ENCODE data around the gene RGS14. TPM values are rescaled to one million over a fixed set of nuclear protein-coding genes. Genes with fewer than 3 reads are reported as not detected.

The RGS14 gene
- total RNA-seq, 1 experiment from 2014 or later, result 11.9 TPM

DNA sequence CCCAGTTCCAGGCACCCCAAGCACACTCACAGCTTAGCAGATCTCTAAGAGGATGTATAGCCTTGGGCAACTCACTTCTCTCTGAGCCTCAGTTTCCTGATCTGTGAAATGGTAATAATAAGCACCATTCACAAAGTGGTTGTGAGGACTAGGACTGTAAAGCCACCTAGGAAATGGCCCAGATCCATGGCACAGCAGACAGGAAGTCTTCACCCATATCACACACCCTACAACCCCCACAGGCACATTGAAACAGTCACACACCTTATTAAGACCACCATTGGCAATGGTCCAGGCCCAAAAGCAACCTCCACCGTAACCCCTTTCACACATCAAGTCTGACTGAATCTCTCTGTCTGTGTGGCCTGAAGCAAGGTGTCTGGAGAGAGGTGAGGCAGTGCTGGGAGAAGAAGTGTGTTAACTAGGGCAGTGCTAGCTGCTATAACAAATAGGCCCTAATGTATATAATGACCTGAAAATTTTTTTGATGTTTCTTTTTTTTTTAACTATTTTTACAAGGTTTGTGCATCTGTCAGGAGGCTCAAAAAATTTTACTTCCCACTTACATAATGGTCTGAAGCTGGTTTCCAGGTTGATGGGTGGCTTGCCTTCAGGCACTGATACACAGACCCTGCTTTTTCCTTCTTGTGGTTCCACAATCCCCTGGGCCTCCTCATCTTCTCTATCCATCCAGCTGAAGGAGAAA lies 2.4 kb upstream of the RGS14 start:
- Histone ChIP-seq H3K4me2 (no peak overlapping the region), H3F3A (ENCODE audit: insufficient read depth, low read depth) (0 out of 2 replicates have a peak, but pooled peaks cover 3% of the 10 kb centered on the region), H3K4me3 (no peak overlapping the region), H3K27me3 (ENCODE audit: insufficient read depth, low read depth) (peaks cover 14% of the 10 kb centered on the region; the same call in 1 of the 2 replicates), H3K9me3 (ENCODE audit: insufficient read depth, low read depth) (no peaks in the 10 kb centered on the region), H3K27ac (no peak overlapping the region), H4K20me1 (ENCODE audit: insufficient read depth) (no peaks in the 10 kb centered on the region), H3K36me3 (ENCODE audit: low read depth) (no peaks in the 10 kb centered on the region), H2AFZ (no peak overlapping the region), H3K79me2 (ENCODE audit: low read depth) (peaks cover 10% of the 10 kb centered on the region), H3K9me2 (ENCODE audit: insufficient read depth) (no peaks in the 10 kb centered on the region), H3K4me1 (replicated peaks; ENCODE audit: insufficient read depth) (peaks cover 7% of the 10 kb centered on the region)
- TF ChIP-seq CTCF (conservative IDR thresholded peaks at IDR 0.05) (no peak), EZH2 (IDR thresholded peaks at IDR 0.05; ENCODE audit: low read depth) (no peak)
- BruUV-seq (replicated peaks), result no TSS peak
- intact Hi-C loops (cut with micrococcal nuclease; ENCODE audit: unreplicated experiment), result no loop called here
- DNase-seq, result no peak
- POLR2A ChIA-PET (ENCODE audit: unreplicated experiment), result no interaction called here
- CTCF ChIA-PET, result no interaction called here

- ChIA-PET CTCF (no interaction called here), POLR2A (ENCODE audit: unreplicated experiment) (no interaction called here)
- Histone ChIP-seq H3F3A (ENCODE audit: insufficient read depth, low read depth) (0 out of 2 replicates have a peak, but pooled peaks cover 3% of the 10 kb centered on the region), H4K20me1 (ENCODE audit: insufficient read depth) (no peaks in the 10 kb centered on the region), H3K27me3 (ENCODE audit: insufficient read depth, low read depth) (peaks cover 14% of the 10 kb centered on the region; the same call in 1 of the 2 replicates), H3K79me2 (ENCODE audit: low read depth) (peaks cover 5% of the 10 kb centered on the region), H3K36me3 (ENCODE audit: low read depth) (no peaks in the 10 kb centered on the region), H3K4me2 (no peak overlapping the region), H3K27ac (no peak overlapping the region), H3K9me2 (ENCODE audit: insufficient read depth) (no peaks in the 10 kb centered on the region), H3K4me1 (replicated peaks; ENCODE audit: insufficient read depth) (peaks cover 4% of the 10 kb centered on the region; the same call in 1 of the 2 replicates), H2AFZ (no peak overlapping the region), H3K4me3 (no peak overlapping the region), H3K9me3 (ENCODE audit: insufficient read depth, low read depth) (no peaks in the 10 kb centered on the region)
- no TSS peak for BruUV-seq (replicated peaks)
- DNase-seq, result no peak
- intact Hi-C loops (cut with micrococcal nuclease; ENCODE audit: unreplicated experiment), result no loop called here
- TF ChIP-seq EZH2 (IDR thresholded peaks at IDR 0.05; ENCODE audit: low read depth) (no peak), CTCF (conservative IDR thresholded peaks at IDR 0.05) (no peak)
These were observed 1.9 kb upstream of the RGS14 start for GRCh38 chr5:177355868-177356168.

- Histone ChIP-seq H3K36me3 (ENCODE audit: low read depth) (no peaks in the 10 kb centered on the region), H2AFZ (no peak overlapping the region), H3K9me2 (ENCODE audit: insufficient read depth) (no peaks in the 10 kb centered on the region), H3K9me3 (ENCODE audit: insufficient read depth, low read depth) (no peaks in the 10 kb centered on the region), H3K4me3 (no peak overlapping the region), H3K4me1 (replicated peaks; ENCODE audit: insufficient read depth) (peaks cover 4% of the 10 kb centered on the region; the same call in 1 of the 2 replicates), H3K4me2 (no peak overlapping the region), H3K27me3 (ENCODE audit: insufficient read depth, low read depth) (peaks cover 14% of the 10 kb centered on the region; the same call in 1 of the 2 replicates), H3K79me2 (ENCODE audit: low read depth) (no peaks in the 10 kb centered on the region), H3F3A (ENCODE audit: insufficient read depth, low read depth) (0 out of 2 replicates have a peak, but pooled peaks cover 3% of the 10 kb centered on the region), H4K20me1 (ENCODE audit: insufficient read depth) (no peaks in the 10 kb centered on the region), H3K27ac (no peak overlapping the region)
- no TSS peak for BruUV-seq (replicated peaks)
- intact Hi-C loops (cut with micrococcal nuclease; ENCODE audit: unreplicated experiment), result no loop called here
- DNase-seq, result no peak
- no peak for TF ChIP-seq CTCF (conservative IDR thresholded peaks at IDR 0.05)
- no peak for TF ChIP-seq EZH2 (IDR thresholded peaks at IDR 0.05; ENCODE audit: low read depth)
- ChIA-PET POLR2A (ENCODE audit: unreplicated experiment) (no interaction called here), CTCF (interaction anchor here (0.6 kb wide), 2 partner anchors 33 to 610 kb away, joined by 3 to 4 read pairs; no protein-coding TSS in a partner anchor)
These were observed 978 bp upstream of the RGS14 start for GRCh38 chr5:177356746-177357145.

Data from PC-9 (cell line).